ENCODE measurements around the gene ASGR2.
"Not testable (repeated sequence)": the region's sequence is repeated elsewhere in the genome, so short reads cannot be mapped to it uniquely, and the experiment has no call there.

Gene ASGR2

GRCh38 chr17:7132511-7133094, 18.0 kb upstream of the ASGR2 start:
- H3K4me3 ChIP-seq (ENCODE audit: low read depth, low read length): no peak overlapping the region
- TF ChIP-seq CTCF (IDR thresholded peaks at IDR 0.05; ENCODE audit: borderline replicate concordance, insufficient read depth, low read depth, low read length): no peak

- no peak for TF ChIP-seq CTCF (IDR thresholded peaks at IDR 0.05; ENCODE audit: borderline replicate concordance, insufficient read depth, low read depth, low read length)
- no peak overlapping the region for H3K4me3 ChIP-seq (ENCODE audit: low read depth, low read length)
Observed at GRCh38 chr17:7131423-7131791, 16.8 kb upstream of the ASGR2 start.

- no peak overlapping the region for H3K4me3 ChIP-seq (ENCODE audit: low read depth, low read length)
- TF ChIP-seq CTCF (IDR thresholded peaks at IDR 0.05; ENCODE audit: borderline replicate concordance, insufficient read depth, low read depth, low read length): no peak
Observed at GRCh38 chr17:7130621-7131422, 16.2 kb upstream of the ASGR2 start.

GRCh38 chr17:7129311-7129710, 14.7 kb upstream of the ASGR2 start:
- no peak for TF ChIP-seq CTCF (IDR thresholded peaks at IDR 0.05; ENCODE audit: borderline replicate concordance, insufficient read depth, low read depth, low read length)
- H3K4me3 ChIP-seq (ENCODE audit: low read depth, low read length): no peak overlapping the region

- TF ChIP-seq CTCF (IDR thresholded peaks at IDR 0.05; ENCODE audit: borderline replicate concordance, insufficient read depth, low read depth, low read length): no peak
- no peak overlapping the region for H3K4me3 ChIP-seq (ENCODE audit: low read depth, low read length)
Observed at GRCh38 chr17:7128160-7128559, 13.5 kb upstream of the ASGR2 start.

GRCh38 chr17:7127501-7127900, 12.9 kb upstream of the ASGR2 start:
- not testable (repeated sequence) for H3K4me3 ChIP-seq (ENCODE audit: low read depth, low read length)

- H3K4me3 ChIP-seq (ENCODE audit: low read depth, low read length): not testable (repeated sequence)
Observed at GRCh38 chr17:7126386-7126785, 11.8 kb upstream of the ASGR2 start.

- H3K4me3 ChIP-seq (ENCODE audit: low read depth, low read length): no peak overlapping the region
- no peak for TF ChIP-seq CTCF (IDR thresholded peaks at IDR 0.05; ENCODE audit: borderline replicate concordance, insufficient read depth, low read depth, low read length)
Observed at GRCh38 chr17:7124923-7125322, 10.3 kb upstream of the ASGR2 start.

All from GM12875 (cell line).